GM19351 (cell line): Measurements from ENCODE around the gene DDX24.

Experiments used
- ATAC-seq: cut with Tn5 transposase; IDR thresholded peaks from one replicate; pipeline ENCODE4 v1.9.1; 2021; ENCODE audit warnings: mild to moderate bottlenecking, moderate library complexity; ENCODE audit not compliant: unreplicated experiment

The DDX24 gene

GRCh38 chr14:94114589-94115057, 33.6 kb upstream of the DDX24 start:
- ATAC-seq: no peak

GRCh38 chr14:94113908-94114588, 33.0 kb upstream of the DDX24 start:
- ATAC-seq: no peak

- ATAC-seq: no peak
These were observed 32.5 kb upstream of the DDX24 start for GRCh38 chr14:94113490-94113889.

- no peak for ATAC-seq
These were observed 32.1 kb upstream of the DDX24 start for GRCh38 chr14:94113073-94113472.

- ATAC-seq: no peak
These were observed 31.6 kb upstream of the DDX24 start for GRCh38 chr14:94112513-94113063.

- no peak for ATAC-seq
These were observed 30.5 kb upstream of the DDX24 start for GRCh38 chr14:94111276-94112095.

GRCh38 chr14:94110552-94111181, 29.7 kb upstream of the DDX24 start, which contains the start of gene IFI27:
IFI27 (plus strand) TSS chr14:94110736.
- ATAC-seq: no peak

- no peak for ATAC-seq
These were observed 28.9 kb upstream of the DDX24 start for GRCh38 chr14:94109915-94110250.

- no peak for ATAC-seq
These were observed 23.7 kb upstream of the DDX24 start for GRCh38 chr14:94104731-94105130.

- ATAC-seq: no peak
These were observed 22.6 kb upstream of the DDX24 start for GRCh38 chr14:94103554-94104150.

GRCh38 chr14:94102768-94103482, 21.9 kb upstream of the DDX24 start:
- no peak for ATAC-seq

- no peak for ATAC-seq
These were observed 20.7 kb upstream of the DDX24 start for GRCh38 chr14:94101748-94102147.

GRCh38 chr14:94100847-94101246, 19.8 kb upstream of the DDX24 start:
- no peak for ATAC-seq

- no peak for ATAC-seq
These were observed 18.0 kb upstream of the DDX24 start for GRCh38 chr14:94099006-94099405.

GRCh38 chr14:94098326-94098992, 17.5 kb upstream of the DDX24 start:
- no peak for ATAC-seq

GRCh38 chr14:94097091-94097490, 16.1 kb upstream of the DDX24 start:
- ATAC-seq: no peak

- no peak for ATAC-seq
These were observed 12.4 kb upstream of the DDX24 start for GRCh38 chr14:94093418-94093817.

- ATAC-seq: no peak
These were observed 8.5 kb upstream of the DDX24 start for GRCh38 chr14:94089479-94089878.

GRCh38 chr14:94088516-94088915, 7.5 kb upstream of the DDX24 start:
- no peak for ATAC-seq

- ATAC-seq: no peak
These were observed 6.9 kb upstream of the DDX24 start for GRCh38 chr14:94087891-94088290.
